A673 (cell line): ENCODE measurements around the gene CDH20. TPM values are rescaled to one million over a fixed set of nuclear protein-coding genes. Genes with fewer than 3 reads are reported as not detected.

Experiments
- BruUV-seq: library from RNA; stranded (reverse); fragments of 400-500 nt; replicated peaks from 2 replicates; lab custom pipeline; 2021; lab: Mats Ljungman, UMichigan
- CTCF ChIA-PET: fragments of 300-600 bp; sonication (Branson Sonifier 250); formaldehyde crosslinking; loops from one replicate; lab custom pipeline; 2022; ENCODE audit warnings: antibody characterized with exemption; lab: Charles Lee
- POLR2A ChIA-PET: fragments of 300-600 bp; sonication (Branson Sonifier 250); formaldehyde crosslinking; loops from one replicate; lab custom pipeline; 2022; ENCODE audit warnings: antibody characterized with exemption; ENCODE audit not compliant: low non-redundant PET; lab: Charles Lee
- DNase-seq: peaks from one replicate; pipeline ENCODE4 v3.0.0-alpha.2; 2015; ENCODE audit warnings: low spot score
- H3K27ac ChIP-seq: fragments of 200-600 bp; sonication (generic); 2 replicates; pipeline ENCODE4 v1.5.1; 2016; ENCODE audit warnings: mixed run types, low read depth, mild to moderate bottlenecking, mixed read lengths, antibody characterized with exemption, low read length; ENCODE audit not compliant: poor library complexity, severe bottlenecking
- H3K27me3 ChIP-seq: fragments of 200-600 bp; sonication (generic); replicated peaks from 2 replicates; pipeline ENCODE4 v1.6.1; 2017; ENCODE audit warnings: mixed run types, low read depth, mild to moderate bottlenecking, mixed read lengths, antibody characterized with exemption, low read length; ENCODE audit not compliant: insufficient read depth, poor library complexity
- H3K36me3 ChIP-seq: fragments of 200-600 bp; sonication (generic); 2 replicates; pipeline ENCODE4 v1.6.1; 2016; ENCODE audit warnings: mixed run types, mild to moderate bottlenecking, mixed read lengths, antibody characterized with exemption, low read length; ENCODE audit not compliant: insufficient read depth, poor library complexity, severe bottlenecking
- H3K4me1 ChIP-seq: fragments of 200-600 bp; sonication (generic); 2 replicates; pipeline ENCODE4 v1.6.1; 2017; ENCODE audit warnings: mixed run types, mild to moderate bottlenecking, mixed read lengths, antibody characterized with exemption, low read length; ENCODE audit not compliant: insufficient read depth, poor library complexity, severe bottlenecking
- H3K4me3 ChIP-seq: fragments of 200-600 bp; sonication (generic); 2 replicates; pipeline ENCODE4 v1.5.1; 2016; ENCODE audit warnings: low read depth, mixed run types, mild to moderate bottlenecking, mixed read lengths, low read length; ENCODE audit not compliant: poor library complexity, severe bottlenecking
- H3K9me3 ChIP-seq: fragments of 200-600 bp; sonication (generic); 2 replicates; pipeline ENCODE4 v1.6.1; 2016; ENCODE audit warnings: mixed run types, low read depth, mild to moderate bottlenecking, mixed read lengths, antibody characterized with exemption, low read length; ENCODE audit not compliant: poor library complexity, severe bottlenecking
- CTCF ChIP-seq: fragments of 300-800, 200-600 bp; sonication (generic); conservative IDR thresholded peaks from 2 replicates; pipeline ENCODE4 v1.5.1; 2017; ENCODE audit warnings: low read depth, mild to moderate bottlenecking, antibody characterized with exemption, low read length, moderate library complexity, mixed read lengths
- EZH2 ChIP-seq: fragments of 200-600 bp; sonication (generic); IDR thresholded peaks from 2 replicates; pipeline ENCODE4 v1.6.1; 2017; ENCODE audit warnings: borderline replicate concordance, low read depth, mild to moderate bottlenecking, mixed read lengths, antibody characterized with exemption, low read length; ENCODE audit not compliant: poor library complexity, severe bottlenecking
- intact Hi-C: fragments of 100-400 bp; cut with micrococcal nuclease; formaldehyde crosslinking; loops from one replicate; pipeline ENCODE4 v1.10.0; 2022; ENCODE audit not compliant: unreplicated experiment
- total RNA-seq: library from RNA; stranded (reverse); gene quantifications from 2 replicates; pipeline ENCODE4 v1.2.3, GENCODE V29; 2021

CDH20 gene
- total RNA-seq, 1 experiment from 2014 or later: 0.21 TPM

GRCh38 chr18:61348230-61348629, 15.0 kb downstream of the CDH20 start:
- CTCF ChIA-PET: no interaction called here

GRCh38 chr18:61350578-61350977, 17.3 kb downstream of the CDH20 start:
- no TSS peak for BruUV-seq
- DNase-seq: no peak
- Histone ChIP-seq H3K9me3 (no peaks in the 10 kb centered on the region), H3K36me3 (no peaks in the 10 kb centered on the region), H3K27me3 (peaks cover 20% of the 10 kb centered on the region), H3K27ac (no peak overlapping the region), H3K4me3 (no peak overlapping the region), H3K4me1 (no peaks in the 10 kb centered on the region)
- ChIA-PET CTCF (no interaction called here), POLR2A (no interaction called here)
- intact Hi-C loops: no loop called here
- TF ChIP-seq CTCF: no peak
- TF ChIP-seq EZH2: no peak

More at GRCh38 chr18:61348230-61348629, 15.0 kb downstream of the CDH20 start:
- no peak for DNase-seq
- no peak for TF ChIP-seq EZH2
- no peak for TF ChIP-seq CTCF
- H3K4me1 ChIP-seq: no peaks in the 10 kb centered on the region
- POLR2A ChIA-PET: no interaction called here
- no TSS peak for BruUV-seq
- intact Hi-C loops: no loop called here
- H3K36me3 ChIP-seq: no peaks in the 10 kb centered on the region
- peaks cover 14% of the 10 kb centered on the region for H3K27me3 ChIP-seq
- no peak overlapping the region for H3K4me3 ChIP-seq
- H3K9me3 ChIP-seq: no peaks in the 10 kb centered on the region
- H3K27ac ChIP-seq: no peak overlapping the region

GRCh38 chr18:61352059-61352458, 18.8 kb downstream of the CDH20 start:
- intact Hi-C loops: no loop called here
- Histone ChIP-seq H3K27ac (no peak overlapping the region), H3K27me3 (peaks cover 32% of the 10 kb centered on the region), H3K4me1 (no peaks in the 10 kb centered on the region), H3K4me3 (no peak overlapping the region), H3K36me3 (no peaks in the 10 kb centered on the region), H3K9me3 (no peaks in the 10 kb centered on the region)
- ChIA-PET CTCF (no interaction called here), POLR2A (no interaction called here)
- TF ChIP-seq CTCF (no peak), EZH2 (no peak)
- DNase-seq: no peak
- BruUV-seq: no TSS peak
